Erythroblast (primary cell): ENCODE results near the gene SORCS3.

Experiments used
- GATA1 ChIP-seq: IDR thresholded peaks from 2 replicates; pipeline ENCODE4 v1.6.1; 2011; ENCODE audit warnings: low read depth, mild to moderate bottlenecking, control low read depth, low read length, moderate library complexity
- POLR2A ChIP-seq: IDR thresholded peaks from 2 replicates; pipeline ENCODE4 v1.6.1; 2011; ENCODE audit warnings: mild to moderate bottlenecking, low read length

DNA sequence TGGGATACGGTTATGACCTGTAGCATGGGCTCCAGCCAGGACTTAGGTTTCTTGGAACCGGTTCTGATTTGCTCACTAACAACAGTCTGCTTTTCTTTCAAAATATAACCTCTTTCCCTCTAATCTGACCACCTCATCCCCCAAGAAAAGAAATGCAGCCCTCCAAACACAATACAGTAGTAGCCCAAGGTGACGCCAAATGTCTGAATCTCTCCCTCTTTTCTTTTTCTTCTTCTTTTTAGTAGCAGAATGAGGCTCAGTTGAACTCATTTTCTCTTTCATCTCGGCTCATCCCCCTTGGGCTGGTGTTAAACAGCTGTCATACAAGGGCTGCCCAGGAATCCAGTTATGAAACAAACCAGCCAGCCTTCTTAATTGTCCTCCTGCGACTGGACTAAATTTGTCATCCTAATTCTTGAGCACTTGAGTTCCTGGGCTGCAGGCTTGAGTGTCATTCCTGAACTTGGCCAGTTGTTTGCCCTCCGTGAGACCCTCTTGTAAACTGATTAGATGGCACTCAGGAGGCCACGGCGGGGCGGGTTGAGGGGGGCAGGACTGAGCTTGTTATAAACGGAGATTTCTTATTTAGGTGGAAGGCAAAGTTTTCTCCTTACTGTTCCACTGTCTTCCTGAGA lies 94.8 kb downstream of the SORCS3 start:
- TF ChIP-seq GATA1 (no peak), POLR2A (no peak)
